RWPE2 (cell line): Measurements from ENCODE around the gene RIMS1.

Experiments used
- ATAC-seq: fragments of 200-7000 bp; cut with Tn5 transposase; 3 replicates; pipeline ENCODE4 v1.9.1; 2021; ENCODE audit warnings: low read depth
- DNase-seq: peaks from one replicate; pipeline ENCODE4 v3.0.0-alpha.2; 2020; ENCODE audit warnings: low spot score
- H3K27ac ChIP-seq: fragments of 450-650 bp; 2 replicates; pipeline ENCODE4 v1.5.1; 2017; ENCODE audit warnings: mild to moderate bottlenecking; ENCODE audit not compliant: poor library complexity, severe bottlenecking
- H3K27me3 ChIP-seq: fragments of 250-450 bp; sonication (Bioruptor Pico); 2 replicates; pipeline ENCODE4 v1.5.1; 2021; ENCODE audit warnings: mild to moderate bottlenecking, moderate library complexity; ENCODE audit not compliant: insufficient read depth, poor library complexity, severe bottlenecking
- H3K36me3 ChIP-seq: fragments of 250-450 bp; sonication (Bioruptor Pico); 2 replicates; pipeline ENCODE4 v1.5.1; 2020; ENCODE audit warnings: low read depth, mild to moderate bottlenecking, moderate library complexity
- H3K4me1 ChIP-seq: fragments of 250-450 bp; sonication (Bioruptor Pico); 2 replicates; pipeline ENCODE4 v1.5.1; 2021; ENCODE audit warnings: mild to moderate bottlenecking, moderate library complexity; ENCODE audit not compliant: insufficient read depth, poor library complexity, severe bottlenecking
- H3K4me3 ChIP-seq: fragments of 250-450 bp; sonication (Bioruptor Pico); 2 replicates; pipeline ENCODE4 v1.5.1; 2021; ENCODE audit warnings: mild to moderate bottlenecking, moderate library complexity; ENCODE audit not compliant: severe bottlenecking
- H3K9me3 ChIP-seq: fragments of 250-450 bp; sonication (Bioruptor Pico); 2 replicates; pipeline ENCODE4 v1.5.1; 2021; ENCODE audit warnings: mild to moderate bottlenecking, moderate library complexity; ENCODE audit not compliant: severe bottlenecking
- TF ChIP-seq, protein P1 (sequence below): fragments of 450-650 bp; IDR thresholded peaks from one replicate; pipeline ENCODE4 v1.5.1; 2017; ENCODE audit warnings: mild to moderate bottlenecking, moderate library complexity; ENCODE audit not compliant: poor library complexity, severe bottlenecking

The RIMS1 gene

GRCh38 chr6:72094506-72094905, 208.2 kb downstream of the RIMS1 start:
- Histone ChIP-seq H3K4me3 (no peak overlapping the region), H3K27me3 (no peaks in the 10 kb centered on the region), H3K27ac (no peak overlapping the region), H3K9me3 (no peaks in the 10 kb centered on the region), H3K4me1 (no peaks in the 10 kb centered on the region), H3K36me3 (no peaks in the 10 kb centered on the region)
- ATAC-seq (no peak), DNase-seq (no peak)
- TF ChIP-seq, protein P1, sequence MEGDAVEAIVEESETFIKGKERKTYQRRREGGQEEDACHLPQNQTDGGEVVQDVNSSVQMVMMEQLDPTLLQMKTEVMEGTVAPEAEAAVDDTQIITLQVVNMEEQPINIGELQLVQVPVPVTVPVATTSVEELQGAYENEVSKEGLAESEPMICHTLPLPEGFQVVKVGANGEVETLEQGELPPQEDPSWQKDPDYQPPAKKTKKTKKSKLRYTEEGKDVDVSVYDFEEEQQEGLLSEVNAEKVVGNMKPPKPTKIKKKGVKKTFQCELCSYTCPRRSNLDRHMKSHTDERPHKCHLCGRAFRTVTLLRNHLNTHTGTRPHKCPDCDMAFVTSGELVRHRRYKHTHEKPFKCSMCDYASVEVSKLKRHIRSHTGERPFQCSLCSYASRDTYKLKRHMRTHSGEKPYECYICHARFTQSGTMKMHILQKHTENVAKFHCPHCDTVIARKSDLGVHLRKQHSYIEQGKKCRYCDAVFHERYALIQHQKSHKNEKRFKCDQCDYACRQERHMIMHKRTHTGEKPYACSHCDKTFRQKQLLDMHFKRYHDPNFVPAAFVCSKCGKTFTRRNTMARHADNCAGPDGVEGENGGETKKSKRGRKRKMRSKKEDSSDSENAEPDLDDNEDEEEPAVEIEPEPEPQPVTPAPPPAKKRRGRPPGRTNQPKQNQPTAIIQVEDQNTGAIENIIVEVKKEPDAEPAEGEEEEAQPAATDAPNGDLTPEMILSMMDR: no peak

GRCh38 chr6:72102561-72102960, 216.2 kb downstream of the RIMS1 start:
- H3K27ac ChIP-seq: no peak overlapping the region
- no peak overlapping the region for H3K4me3 ChIP-seq
- no peak for ATAC-seq
- H3K4me1 ChIP-seq: no peaks in the 10 kb centered on the region
- TF ChIP-seq, protein P1: no peak
- H3K36me3 ChIP-seq: no peaks in the 10 kb centered on the region
- DNase-seq: no peak
- H3K9me3 ChIP-seq: no peaks in the 10 kb centered on the region
- no peaks in the 10 kb centered on the region for H3K27me3 ChIP-seq

GRCh38 chr6:72111611-72112010, 225.3 kb downstream of the RIMS1 start:
- H3K36me3 ChIP-seq: no peaks in the 10 kb centered on the region
- TF ChIP-seq, protein P1: no peak

DNA sequence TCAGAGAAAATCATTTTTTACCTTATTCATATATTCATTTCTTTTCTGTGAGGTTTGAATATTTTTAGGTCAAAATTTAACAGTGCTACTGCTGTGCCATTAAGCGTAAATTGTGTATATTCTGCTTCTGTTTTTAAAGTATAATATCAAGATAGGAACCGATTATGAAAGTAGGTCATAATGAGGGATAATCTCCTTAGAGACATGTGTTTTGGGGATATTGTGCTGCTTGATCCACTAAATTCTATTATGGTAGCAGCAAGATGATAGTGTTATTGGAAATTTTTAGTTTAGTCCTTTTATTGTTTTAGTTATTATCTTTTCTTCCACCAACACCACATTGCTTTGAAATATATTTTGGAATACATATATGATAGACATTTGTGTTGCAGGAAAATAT, 244.0 kb downstream of the RIMS1 start:
- H3K4me3 ChIP-seq: no peak overlapping the region
- ATAC-seq (no peak), DNase-seq (no peak)
- H3K4me1 ChIP-seq: no peaks in the 10 kb centered on the region
- no peaks in the 10 kb centered on the region for H3K36me3 ChIP-seq
- TF ChIP-seq, protein P1: no peak
- no peak overlapping the region for H3K27ac ChIP-seq
- peaks cover 5% of the 10 kb centered on the region for H3K27me3 ChIP-seq
- no peaks in the 10 kb centered on the region for H3K9me3 ChIP-seq

More at GRCh38 chr6:72111611-72112010, 225.3 kb downstream of the RIMS1 start:
- H3K27ac ChIP-seq: no peak overlapping the region
- no peaks in the 10 kb centered on the region for H3K4me1 ChIP-seq
- ATAC-seq (no peak), DNase-seq (no peak)
- no peak overlapping the region for H3K4me3 ChIP-seq
- no peaks in the 10 kb centered on the region for H3K9me3 ChIP-seq
- peaks cover 9% of the 10 kb centered on the region for H3K27me3 ChIP-seq

DNA sequence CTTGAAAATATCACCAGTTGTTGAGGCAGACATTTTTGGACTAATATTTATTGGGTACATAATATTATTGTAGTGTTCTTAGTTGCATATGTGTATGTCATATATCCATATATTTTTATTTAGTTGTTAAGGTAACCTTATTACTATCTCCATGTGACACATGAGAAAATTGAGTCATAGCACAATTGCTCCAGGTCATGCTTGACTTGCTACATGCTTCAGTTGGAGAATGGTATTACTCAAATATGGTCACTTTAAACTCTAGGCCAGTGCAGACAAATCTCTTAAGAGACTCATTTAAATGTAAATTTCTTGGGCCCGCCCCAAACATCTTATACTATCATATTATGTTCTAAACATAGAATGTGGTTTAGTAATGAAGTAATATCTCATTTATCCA, 246.1 kb downstream of the RIMS1 start:
- TF ChIP-seq, protein P1: no peak
- peaks cover 5% of the 10 kb centered on the region for H3K27me3 ChIP-seq
- ATAC-seq (no peak), DNase-seq (no peak)
- no peaks in the 10 kb centered on the region for H3K36me3 ChIP-seq
- no peaks in the 10 kb centered on the region for H3K9me3 ChIP-seq
- H3K27ac ChIP-seq: no peak overlapping the region
- H3K4me3 ChIP-seq: no peak overlapping the region
- no peaks in the 10 kb centered on the region for H3K4me1 ChIP-seq
